Lower leg skin (tissue), 4 donors: Measurements from ENCODE around the gene HFE. TPM values are rescaled to one million over a fixed set of nuclear protein-coding genes. Genes with fewer than 3 reads are reported as not detected.
"Not testable (repeated sequence)": the region's sequence is repeated elsewhere in the genome, so short reads cannot be mapped to it uniquely, and the experiment has no call there.

ENCODE experiments used
- DNase-seq, 2 donors: peaks; one replicate each; pipeline ENCODE4 v3.0.0-alpha.2; 2019; ENCODE audit warnings: low spot score in 2 of 2
- H3K4me3 ChIP-seq: fragments of 200-600 bp; sonication (generic); 2 replicates; pipeline ENCODE4 v1.5.1; 2017; ENCODE audit warnings: mild to moderate bottlenecking, low read depth; ENCODE audit not compliant: poor library complexity, severe bottlenecking
- POLR2A ChIP-seq, 2 donors: fragments of 450-650 bp; IDR thresholded peaks; one replicate each; pipeline ENCODE4 v1.6.1; 2016 to 2017; ENCODE audit warnings: antibody characterized with exemption in 2 of 2, mild to moderate bottlenecking in 1 of 2, moderate library complexity in 1 of 2
- WGBS, 2 donors: methylation state at CpG; one replicate each; pipeline ENCODE4 v1.1.5; 2018; 5-methylcytosine and 5-hydroxymethylcytosine counted together
- intact Hi-C: fragments of 100-400 bp; cut with DNase I; formaldehyde crosslinking; loops from one replicate; pipeline ENCODE4 v1.15.0; 2023; ENCODE audit warnings: low total_unique reads
- total RNA-seq, 4 donors: library from RNA; depleted of rRNA; stranded (reverse); fragments of >200 nt; gene quantifications; one replicate each; pipeline ENCODE4 v1.1.0, GENCODE V29; 2016
- TF ChIP-seq, protein P1 (sequence below), 3 donors: fragments of 450-650 bp; IDR thresholded peaks; one replicate each; pipeline ENCODE4 v1.5.1; 2016; ENCODE audit warnings: antibody characterized with exemption in 3 of 3, mild to moderate bottlenecking in 3 of 3, moderate library complexity in 2 of 3

The HFE gene
- total RNA-seq, 4 donors from 2014 or later, result 4.2 to 6.8 (median 5.5) TPM

DNA sequence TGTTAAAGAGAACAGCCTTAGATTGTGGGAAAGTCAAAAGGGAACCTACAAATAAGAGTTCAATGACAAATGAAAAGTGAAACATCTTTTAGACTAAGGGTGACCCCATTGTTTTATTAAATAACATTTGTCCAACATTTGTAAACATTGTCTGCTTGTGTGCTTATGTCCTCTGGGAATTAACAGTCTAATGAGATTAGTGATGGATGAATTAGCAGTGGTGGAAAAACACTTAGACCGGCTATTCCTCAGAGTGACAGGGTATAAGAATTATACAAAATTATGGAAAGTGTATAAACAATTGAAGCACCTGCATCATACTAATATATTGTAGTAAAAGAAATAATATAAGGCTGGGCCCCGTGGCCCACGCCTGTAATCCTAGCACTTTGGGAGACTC lies 29.3 kb upstream of the HFE start:
- TF ChIP-seq, protein P1, sequence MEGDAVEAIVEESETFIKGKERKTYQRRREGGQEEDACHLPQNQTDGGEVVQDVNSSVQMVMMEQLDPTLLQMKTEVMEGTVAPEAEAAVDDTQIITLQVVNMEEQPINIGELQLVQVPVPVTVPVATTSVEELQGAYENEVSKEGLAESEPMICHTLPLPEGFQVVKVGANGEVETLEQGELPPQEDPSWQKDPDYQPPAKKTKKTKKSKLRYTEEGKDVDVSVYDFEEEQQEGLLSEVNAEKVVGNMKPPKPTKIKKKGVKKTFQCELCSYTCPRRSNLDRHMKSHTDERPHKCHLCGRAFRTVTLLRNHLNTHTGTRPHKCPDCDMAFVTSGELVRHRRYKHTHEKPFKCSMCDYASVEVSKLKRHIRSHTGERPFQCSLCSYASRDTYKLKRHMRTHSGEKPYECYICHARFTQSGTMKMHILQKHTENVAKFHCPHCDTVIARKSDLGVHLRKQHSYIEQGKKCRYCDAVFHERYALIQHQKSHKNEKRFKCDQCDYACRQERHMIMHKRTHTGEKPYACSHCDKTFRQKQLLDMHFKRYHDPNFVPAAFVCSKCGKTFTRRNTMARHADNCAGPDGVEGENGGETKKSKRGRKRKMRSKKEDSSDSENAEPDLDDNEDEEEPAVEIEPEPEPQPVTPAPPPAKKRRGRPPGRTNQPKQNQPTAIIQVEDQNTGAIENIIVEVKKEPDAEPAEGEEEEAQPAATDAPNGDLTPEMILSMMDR (IDR thresholded peaks at IDR 0.05), result no peak
- TF ChIP-seq POLR2A (IDR thresholded peaks at IDR 0.05), result no peak
- intact Hi-C loops, result no loop called here
- no peak overlapping the region for H3K4me3 ChIP-seq
- 94 to 96% methylated on average over 3 of the region's 3 CpGs for WGBS, 2 donors
- no peak for DNase-seq

DNA sequence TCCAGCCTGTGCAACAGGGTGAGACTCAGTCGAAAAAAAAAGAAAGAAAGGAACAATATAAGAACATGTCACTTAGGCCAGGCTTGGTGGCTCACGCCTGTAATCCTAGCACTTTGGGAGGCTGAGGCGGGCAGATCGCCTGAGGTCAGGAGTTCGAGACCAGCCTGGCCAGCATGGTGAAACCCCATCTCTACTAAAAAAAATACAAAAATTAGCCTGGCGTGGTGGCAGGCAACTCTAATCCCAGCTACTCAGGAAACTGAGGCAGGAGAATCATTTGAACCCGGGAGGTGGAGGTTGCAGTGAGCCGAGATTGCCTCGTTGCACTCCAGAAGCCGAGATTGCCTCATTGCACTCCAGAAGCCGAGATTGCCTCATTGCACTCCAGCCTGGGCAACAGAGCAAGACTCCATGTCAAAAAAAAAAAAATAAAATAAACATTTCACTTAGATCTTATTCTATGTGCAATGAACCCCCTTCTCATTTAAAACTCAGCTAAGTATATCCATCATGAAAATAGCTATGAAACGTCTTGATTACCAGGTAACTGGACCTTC lies 28.7 kb upstream of the HFE start:
- 95 to 97% methylated on average over 12 of the region's 12 CpGs for WGBS, 2 donors

DNA sequence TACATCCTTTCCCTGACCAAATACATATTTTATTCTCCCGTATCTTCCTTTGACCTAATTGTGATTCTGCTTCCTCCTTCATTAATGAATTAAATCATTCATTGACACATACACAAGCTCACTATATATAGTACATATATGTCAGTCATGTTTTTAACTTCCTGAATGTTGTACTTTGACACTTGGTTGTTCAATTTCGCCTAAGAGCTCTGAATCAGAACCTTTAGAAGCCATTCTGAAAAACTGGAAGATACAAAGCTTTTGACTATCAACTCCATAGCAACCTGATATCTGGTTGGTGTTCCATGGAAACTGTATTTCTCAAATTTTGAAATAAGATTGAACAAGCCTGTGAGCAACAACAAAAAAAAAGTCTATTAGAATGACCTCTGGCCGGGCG lies 27.3 kb upstream of the HFE start:
- intact Hi-C loops, result no loop called here

More for the DNA sequence above, 28.7 kb upstream of the HFE start:
- H3K4me3 ChIP-seq, DNase-seq, intact Hi-C loops: not testable (repeated sequence)

DNA sequence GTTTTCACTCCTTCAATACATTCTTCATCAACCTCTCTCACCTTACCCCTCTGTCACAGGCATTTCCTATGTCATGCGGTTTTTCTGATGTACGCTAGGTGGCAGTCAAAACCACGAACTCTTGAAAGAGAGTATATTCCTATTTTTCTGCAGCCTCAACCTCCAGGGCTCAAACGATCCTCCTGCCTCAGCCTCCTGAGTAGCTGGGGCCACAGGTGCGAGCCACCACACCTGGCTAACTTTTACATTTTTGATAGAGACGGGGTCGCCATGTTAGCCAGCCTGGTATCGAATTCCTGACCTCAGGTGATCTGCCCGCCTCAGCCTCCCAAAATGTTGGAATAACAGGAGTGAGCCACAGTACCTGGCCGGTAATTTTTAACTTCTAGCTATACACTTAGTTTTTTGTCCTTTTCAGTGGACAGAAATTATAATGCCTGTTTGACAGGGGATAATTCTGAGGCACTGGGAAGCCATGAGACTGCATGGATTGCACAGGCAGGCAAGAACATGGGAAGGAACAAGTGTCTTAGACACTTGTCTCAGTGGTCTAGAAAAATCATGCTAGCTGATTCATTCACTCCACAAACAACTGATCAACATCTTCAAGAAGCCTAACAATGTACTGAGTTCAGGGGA lies 22.5 kb upstream of the HFE start:
- no peak for DNase-seq
- no peak overlapping the region for H3K4me3 ChIP-seq
- no peak for TF ChIP-seq POLR2A (IDR thresholded peaks at IDR 0.05)
- intact Hi-C loops, result no loop called here
- 35 to 37% methylated on average over 10 of the region's 10 CpGs for WGBS, 2 donors

More for the DNA sequence above, 27.3 kb upstream of the HFE start:
- no peak for DNase-seq
- no peak overlapping the region for H3K4me3 ChIP-seq
- WGBS, 2 donors, result 91 to 93% methylated on average over 4 of the region's 4 CpGs
- no peak for TF ChIP-seq POLR2A (IDR thresholded peaks at IDR 0.05)

DNA sequence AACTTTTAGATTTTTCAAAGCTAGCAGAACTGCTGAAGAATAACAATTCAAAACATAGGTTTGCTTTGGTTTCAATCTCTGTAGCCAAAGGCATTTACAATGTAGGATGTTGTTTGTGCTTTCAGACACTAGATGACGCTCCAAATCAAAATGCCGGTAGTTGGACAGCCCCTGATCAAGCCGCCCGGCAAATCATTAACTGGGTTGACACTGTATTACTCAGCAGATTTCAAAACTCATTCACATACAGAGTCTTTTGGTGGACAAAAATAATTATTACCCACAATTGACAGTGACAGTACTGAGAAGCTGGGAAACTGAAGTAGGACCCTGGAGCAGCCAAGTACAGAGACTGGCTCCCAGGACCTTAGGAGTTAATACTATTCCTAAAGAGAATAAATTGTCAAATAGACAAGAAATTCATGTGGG lies 21.3 kb upstream of the HFE start:
- peak in 1 of 2 donors; percentile 69 for DNase-seq
- WGBS, 2 donors, result 0 to 1% methylated on average over 4 of the region's 4 CpGs
- intact Hi-C loops, result no loop called here
- no peak overlapping the region for H3K4me3 ChIP-seq
- TF ChIP-seq, protein P1 (IDR thresholded peaks at IDR 0.05), result peak in 1 of 3 donors; percentile 64
- no peak for TF ChIP-seq POLR2A (IDR thresholded peaks at IDR 0.05)

DNA sequence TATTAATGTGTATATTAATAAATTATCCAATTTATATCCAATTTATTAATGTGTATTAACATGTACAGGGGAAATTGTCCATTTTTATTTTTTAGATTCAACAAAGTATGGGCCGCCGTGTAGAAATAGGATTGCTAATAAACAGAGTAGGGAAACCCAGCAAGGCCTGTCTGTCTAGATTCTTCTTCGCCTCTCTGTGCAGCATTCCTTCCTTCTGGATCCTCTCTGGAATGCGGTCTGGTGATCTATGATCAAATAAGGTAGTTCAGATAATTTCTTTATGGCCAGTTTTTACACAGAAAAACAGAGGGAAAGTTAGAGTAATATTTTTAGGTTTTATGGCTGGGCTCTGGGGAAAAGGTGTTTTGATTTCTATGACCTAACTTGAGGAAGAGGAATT lies 19.9 kb upstream of the HFE start:
- WGBS, 2 donors, result 48 to 49% methylated on average over 4 of the region's 4 CpGs
- intact Hi-C loops, result no loop called here
- TF ChIP-seq, protein P1 (IDR thresholded peaks at IDR 0.05), result no peak
- TF ChIP-seq POLR2A (IDR thresholded peaks at IDR 0.05), result no peak
- DNase-seq, result no peak
- H3K4me3 ChIP-seq, result no peak overlapping the region

DNA sequence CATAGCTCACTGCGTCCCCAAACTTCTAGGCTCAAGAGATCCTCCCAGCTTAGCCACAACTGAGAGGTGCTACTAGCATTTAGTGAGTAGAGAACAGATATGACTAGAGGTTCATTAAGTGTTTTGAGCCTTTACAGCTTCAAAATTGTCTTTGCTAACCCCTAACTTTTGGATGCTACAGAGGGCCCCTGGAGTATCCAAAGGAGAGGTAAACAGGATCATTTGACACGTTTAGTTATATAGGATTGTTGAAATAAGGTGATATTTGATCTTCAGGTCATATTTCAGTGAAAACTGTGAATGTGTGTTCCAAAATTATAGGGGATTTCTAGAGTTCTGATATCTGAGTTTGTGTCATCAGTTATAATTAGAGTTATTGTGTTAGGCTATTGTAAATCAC lies 19.2 kb upstream of the HFE start:
- TF ChIP-seq, protein P1 (IDR thresholded peaks at IDR 0.05), result no peak
- TF ChIP-seq POLR2A (IDR thresholded peaks at IDR 0.05), result no peak
- no peak overlapping the region for H3K4me3 ChIP-seq
- 70 to 78% methylated on average over 2 of the region's 2 CpGs for WGBS, 2 donors
- no peak for DNase-seq
- intact Hi-C loops, result loop anchor here (1.0 kb wide), 1 partner anchor 33 kb away; no protein-coding TSS in a partner anchor
